Testis (tissue), 3 donors: ENCODE data around the gene CACNB4. TPM values are rescaled to one million over a fixed set of nuclear protein-coding genes. Genes with fewer than 3 reads are reported as not detected.

Experiments used
- DNase-seq: peaks from one replicate; pipeline ENCODE4 v3.0.0-alpha.2; 2019
- H3K27ac ChIP-seq, 2 donors: fragments of 200-600 bp; sonication (generic); one replicate each; pipeline ENCODE4 v1.5.1; 2019
- H3K27me3 ChIP-seq: fragments of 200-600 bp; sonication (generic); one replicate; pipeline ENCODE4 v1.5.1; 2019
- H3K36me3 ChIP-seq: fragments of 200-600 bp; sonication (generic); one replicate; pipeline ENCODE4 v1.5.1; 2017; ENCODE audit warnings: low read depth; ENCODE audit errors: missing control alignments
- H3K4me1 ChIP-seq: fragments of 200-600 bp; sonication (generic); one replicate; pipeline ENCODE4 v1.5.1; 2019
- H3K4me3 ChIP-seq, 2 donors: fragments of 200-600 bp; sonication (generic); one replicate each; pipeline ENCODE4 v1.5.1; 2017 to 2019
- H3K9me3 ChIP-seq: fragments of 200-600 bp; sonication (generic); one replicate; pipeline ENCODE4 v1.5.1; 2017
- CTCF ChIP-seq, 3 experiments: fragments of 450-650 bp in 2 of 3; fragments of 200-600 bp in 1 of 3; sonication (generic) in 1 of 3; IDR thresholded peaks; one replicate each; pipeline ENCODE4 v1.5.1; 2016 to 2019; ENCODE audit warnings: antibody characterized with exemption in 3 of 3, mild to moderate bottlenecking in 2 of 3, moderate library complexity in 1 of 3
- POLR2A ChIP-seq: fragments of 450-650 bp; IDR thresholded peaks from one replicate; pipeline ENCODE4 v1.6.1; 2017; ENCODE audit warnings: antibody characterized with exemption, mild to moderate bottlenecking, moderate library complexity
- WGBS, 2 donors: methylation state at CpG; one replicate each; pipeline ENCODE4 v1.1.5; 2018; 5-methylcytosine and 5-hydroxymethylcytosine counted together
- intact Hi-C: fragments of 100-400 bp; cut with DNase I; formaldehyde crosslinking; loops from one replicate; pipeline ENCODE4 v1.15.1; 2023; ENCODE audit warnings: low total_unique reads
- polyA plus RNA-seq: library from polyadenylated mRNA; stranded (reverse); fragments of 350-450 nt; fragmentation: Illumina TruSeq; extraction: RNeasy Lipid Tissue Mini Kit (QIAGEN cat#74804); gene quantifications from one replicate; pipeline ENCODE4 v1.2.3, GENCODE V29; 2014; ENCODE audit warnings: low read depth, low replicate concordance; ENCODE audit not compliant: insufficient read depth
- total RNA-seq, 2 donors: library from RNA; depleted of rRNA; stranded (reverse); fragments of >200 nt; gene quantifications; one replicate each; pipeline ENCODE4 v1.2.3, GENCODE V29; 2016

Gene CACNB4
- total and polyA plus RNA-seq, 3 donors from 2014 or later: 7.8 to 83.8 (median 82.2) TPM

GRCh38 chr2:151817929-151818328 is 280.9 kb downstream of the CACNB4 start:
- intact Hi-C loops: no loop called here
- H3K27ac ChIP-seq: no peak overlapping the region
- TF ChIP-seq CTCF (IDR thresholded peaks at IDR 0.05): no peak
- no peak for TF ChIP-seq POLR2A

GRCh38 chr2:151816843-151817242 is 282.0 kb downstream of the CACNB4 start:
- intact Hi-C loops: no loop called here
- Histone ChIP-seq H3K4me3 (no peak overlapping the region), H3K4me1 (no peaks in the 10 kb centered on the region), H3K27ac (no peak overlapping the region), H3K27me3 (no peaks in the 10 kb centered on the region), H3K9me3 (no peaks in the 10 kb centered on the region), H3K36me3 (no peaks in the 10 kb centered on the region)
- no peak for DNase-seq
- 89 to 94% methylated on average over 2 of the region's 2 CpGs for WGBS, 2 donors
- no peak for TF ChIP-seq POLR2A
- TF ChIP-seq CTCF (IDR thresholded peaks at IDR 0.05): no peak

More at GRCh38 chr2:151817929-151818328, 280.9 kb downstream of the CACNB4 start:
- Histone ChIP-seq H3K36me3 (no peaks in the 10 kb centered on the region), H3K9me3 (no peaks in the 10 kb centered on the region), H3K4me3 (no peak overlapping the region), H3K4me1 (no peaks in the 10 kb centered on the region), H3K27me3 (no peaks in the 10 kb centered on the region)
- 92 to 96% methylated on average over 3 of the region's 3 CpGs for WGBS, 2 donors
- DNase-seq: no peak

GRCh38 chr2:151815821-151816489 is 282.9 kb downstream of the CACNB4 start:
- H3K27me3 ChIP-seq: no peaks in the 10 kb centered on the region
- H3K4me3 ChIP-seq: no peak overlapping the region
- TF ChIP-seq POLR2A (no peak), CTCF (IDR thresholded peaks at IDR 0.05) (no peak)
- no peaks in the 10 kb centered on the region for H3K4me1 ChIP-seq
- H3K9me3 ChIP-seq: no peaks in the 10 kb centered on the region
- no peak for DNase-seq
- H3K36me3 ChIP-seq: no peaks in the 10 kb centered on the region
- intact Hi-C loops: no loop called here
- no peak overlapping the region for H3K27ac ChIP-seq
- WGBS, 2 donors: 92 to 94% methylated on average over 9 of the region's 9 CpGs

- Histone ChIP-seq H3K27ac (no peak overlapping the region), H3K4me1 (no peaks in the 10 kb centered on the region), H3K4me3 (no peak overlapping the region), H3K36me3 (no peaks in the 10 kb centered on the region), H3K9me3 (no peaks in the 10 kb centered on the region), H3K27me3 (no peaks in the 10 kb centered on the region)
- intact Hi-C loops: no loop called here
- no peak for DNase-seq
- TF ChIP-seq CTCF (IDR thresholded peaks at IDR 0.05): no peak
- TF ChIP-seq POLR2A: no peak
- WGBS, 2 donors: 91 to 96% methylated on average over 1 of the region's 1 CpG
Measured at GRCh38 chr2:151810489-151810888, 288.4 kb downstream of the CACNB4 start.

GRCh38 chr2:151809073-151809383 is 289.8 kb downstream of the CACNB4 start:
- no peaks in the 10 kb centered on the region for H3K9me3 ChIP-seq
- no peaks in the 10 kb centered on the region for H3K27me3 ChIP-seq
- H3K27ac ChIP-seq: no peak overlapping the region
- H3K4me1 ChIP-seq: no peaks in the 10 kb centered on the region
- 68 to 84% methylated on average over 1 of the region's 1 CpG for WGBS, 2 donors
- intact Hi-C loops: no loop called here
- TF ChIP-seq POLR2A (no peak), CTCF (IDR thresholded peaks at IDR 0.05) (no peak)
- no peak overlapping the region for H3K4me3 ChIP-seq
- no peak for DNase-seq
- H3K36me3 ChIP-seq: no peaks in the 10 kb centered on the region
